Subcutaneous abdominal adipose tissue (tissue), 5 donors: ENCODE measurements around the gene CDK11A.
"Not testable (repeated sequence)": the region's sequence is repeated elsewhere in the genome, so short reads cannot be mapped to it uniquely, and the experiment has no call there.

Experiments used
- H3K27ac ChIP-seq: one replicate; pipeline ENCODE4 v1.7.0; 2013; ENCODE audit warnings: low read depth, mild to moderate bottlenecking, inconsistent platforms, low read length, moderate library complexity
- H3K27me3 ChIP-seq, 5 donors: one replicate each; pipeline ENCODE4 v1.7.0; 2013; ENCODE audit warnings: low read length in 5 of 5, inconsistent platforms in 1 of 5; ENCODE audit not compliant: control insufficient read depth in 5 of 5, insufficient read depth in 4 of 5
- H3K36me3 ChIP-seq, 5 donors: one replicate each; pipeline ENCODE4 v1.7.0; 2013; ENCODE audit warnings: low read length in 5 of 5; ENCODE audit not compliant: control insufficient read depth in 5 of 5, insufficient read depth in 5 of 5
- H3K4me1 ChIP-seq, 5 donors: one replicate each; pipeline ENCODE4 v1.7.0; 2013; ENCODE audit warnings: low read length in 5 of 5, mild to moderate bottlenecking in 3 of 5, moderate library complexity in 1 of 5; ENCODE audit not compliant: control insufficient read depth in 5 of 5, insufficient read depth in 5 of 5
- H3K4me3 ChIP-seq, 5 donors: one replicate each; pipeline ENCODE4 v1.7.0; 2013; ENCODE audit warnings: low read length in 5 of 5, low read depth in 1 of 5
- H3K9ac ChIP-seq, 5 donors: one replicate each; pipeline ENCODE4 v1.7.0; 2013; ENCODE audit warnings: low read length in 5 of 5, mild to moderate bottlenecking in 4 of 5, moderate library complexity in 3 of 5
- H3K9me3 ChIP-seq, 5 donors: one replicate each; pipeline ENCODE4 v1.7.0; 2013; ENCODE audit warnings: low read length in 5 of 5; ENCODE audit not compliant: control insufficient read depth in 5 of 5
- donor health status: healthy.
- donor health status: healthy.
- donor health status: healthy.
- donor health status: healthy.
- donor health status: healthy.

The CDK11A gene

GRCh38 chr1:1662830-1663560, 61.2 kb downstream of the CDK11A start:
- H3K36me3 ChIP-seq = peaks cover 0 to 24% (median 21%) of the 10 kb centered on the region in 5 donors
- H3K4me1 ChIP-seq, H3K27ac ChIP-seq, H3K27me3 ChIP-seq, H3K4me3 ChIP-seq, H3K9me3 ChIP-seq, H3K9ac ChIP-seq: not testable (repeated sequence)

- H3K4me1 ChIP-seq, H3K27ac ChIP-seq, H3K9ac ChIP-seq, H3K27me3 ChIP-seq, H3K9me3 ChIP-seq, H3K4me3 ChIP-seq: not testable (repeated sequence)
- H3K36me3 ChIP-seq = peaks cover 0 to 21% (median 19%) of the 10 kb centered on the region in 5 donors
Observed at GRCh38 chr1:1662392-1662791, 61.8 kb downstream of the CDK11A start.

- H3K27ac ChIP-seq = peak within 1 kb of the TSS; percentile 89
- peaks cover 3 to 27% (median 12%) of the 10 kb centered on the region in 5 donors for H3K36me3 ChIP-seq
- H3K9ac ChIP-seq = peak within 1 kb of the TSS in 3 of 5 donors; percentile 62 to 82 (median 77)
- not testable (repeated sequence) for H3K9me3 ChIP-seq, H3K27me3 ChIP-seq, H3K4me1 ChIP-seq
- H3K4me3 ChIP-seq = peak within 1 kb of the TSS; percentile 55 to 72 (median 62)
Observed at GRCh38 chr1:1658583-1659549, 65.3 kb downstream of the CDK11A start, which contains the start of gene CDK11B. CDK11B (minus strand) TSS chr1:1659004; CDS start chr1:1657485, 1,519 bp downstream.
